Body of pancreas (tissue), 4 donors: ENCODE measurements around the gene TBL1XR1. TPM values are rescaled to one million over a fixed set of nuclear protein-coding genes. Genes with fewer than 3 reads are reported as not detected.

Experiments
- ATAC-seq: fragments of 150-250 bp; one replicate; pipeline ENCODE4 v1.9.1; 2016
- DNase-seq, 4 donors: peaks; one replicate each; pipeline ENCODE4 v3.0.0-alpha.2; 2019
- H3K27ac ChIP-seq, 4 donors: fragments of 200-600 bp; sonication (generic); 1 replicate in 3 of 4; 2 replicates in 1 of 4; pipeline versions ENCODE4 v1.5.1 to v1.6.1; 2016 to 2019; ENCODE audit warnings: mild to moderate bottlenecking in 1 of 4, mixed read lengths in 1 of 4, moderate library complexity in 1 of 4
- H3K27me3 ChIP-seq, 2 donors: fragments of 200-600 bp; sonication (generic); one replicate each; pipeline ENCODE4 v1.6.0; 2016; ENCODE audit warnings: mild to moderate bottlenecking in 1 of 2
- H3K36me3 ChIP-seq, 2 donors: fragments of 200-600 bp; sonication (generic); replicated peaks in 1 of 2; 2 replicates each; pipeline ENCODE4 v1.5.1; 2016; ENCODE audit warnings: low read depth in 2 of 2; ENCODE audit not compliant: insufficient read depth in 1 of 2
- H3K4me1 ChIP-seq: fragments of 200-600 bp; sonication (generic); one replicate; pipeline ENCODE4 v1.6.0; 2016
- H3K4me3 ChIP-seq, 2 donors: fragments of 200-600 bp; sonication (generic); 1 replicate in 1 of 2; 2 replicates in 1 of 2; pipeline ENCODE4 v1.5.1; 2016 to 2019
- H3K9me3 ChIP-seq, 3 donors: fragments of 200-600 bp; sonication (generic); 1 replicate in 2 of 3; 2 replicates in 1 of 3; pipeline ENCODE4 v1.5.1; 2016
- POLR2A ChIP-seq, 3 donors: fragments of 450-650 bp; IDR thresholded peaks; one replicate each; pipeline ENCODE4 v1.6.1; 2016; ENCODE audit warnings: antibody characterized with exemption in 3 of 3, mild to moderate bottlenecking in 2 of 3
- WGBS, 2 donors: methylation state at CpG; one replicate each; pipeline ENCODE4 v1.1.5; 2017; 5-methylcytosine and 5-hydroxymethylcytosine counted together
- intact Hi-C: fragments of 100-400 bp; cut with DNase I; formaldehyde crosslinking; loops from one replicate; pipeline ENCODE4 v1.15.1; 2023
- total RNA-seq, 2 donors: library from RNA; depleted of rRNA; stranded (reverse); fragments of >200 nt; gene quantifications; one replicate each; pipeline ENCODE4 v1.1.0, GENCODE V29; 2016
- TF ChIP-seq, protein P1 (sequence below), 7 experiments: fragments of 450-650 bp in 4 of 7; fragments of 200-600 bp in 3 of 7; sonication (generic) in 3 of 7; IDR thresholded peaks; one replicate each; pipeline ENCODE4 v1.5.1; 2016 to 2019; ENCODE audit warnings: antibody characterized with exemption in 7 of 7

Gene TBL1XR1
- total RNA-seq, 2 donors from 2014 or later = 34.3 to 57.9 TPM

DNA sequence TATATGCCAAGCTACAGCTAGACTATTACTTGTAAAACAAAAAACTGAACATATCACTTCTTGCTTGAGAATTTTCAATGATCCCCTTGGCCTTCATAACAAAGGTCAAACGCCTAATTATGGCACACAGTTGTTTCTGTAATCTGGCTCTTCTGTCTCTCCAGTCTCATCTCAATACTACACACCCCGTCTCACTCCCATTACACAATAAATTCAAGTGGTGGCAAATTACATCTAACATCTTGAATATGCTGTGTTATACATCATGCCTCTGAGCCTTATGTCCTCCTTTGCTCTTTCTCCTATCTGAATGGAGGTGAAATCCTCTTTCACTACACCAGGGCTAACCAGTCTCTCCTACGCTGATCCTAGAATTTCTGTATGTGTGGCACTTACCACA lies 140.4 kb downstream of the TBL1XR1 start:
- Histone ChIP-seq H3K36me3 (no peaks in the 10 kb centered on the region), H3K4me3 (no peak overlapping the region), H3K9me3 (no peaks in the 10 kb centered on the region), H3K27ac (no peak overlapping the region), H3K4me1 (no peaks in the 10 kb centered on the region), H3K27me3 (no peaks in the 10 kb centered on the region)
- WGBS, 2 donors = 77 to 91% methylated on average over 3 of the region's 3 CpGs
- TF ChIP-seq, protein P1, sequence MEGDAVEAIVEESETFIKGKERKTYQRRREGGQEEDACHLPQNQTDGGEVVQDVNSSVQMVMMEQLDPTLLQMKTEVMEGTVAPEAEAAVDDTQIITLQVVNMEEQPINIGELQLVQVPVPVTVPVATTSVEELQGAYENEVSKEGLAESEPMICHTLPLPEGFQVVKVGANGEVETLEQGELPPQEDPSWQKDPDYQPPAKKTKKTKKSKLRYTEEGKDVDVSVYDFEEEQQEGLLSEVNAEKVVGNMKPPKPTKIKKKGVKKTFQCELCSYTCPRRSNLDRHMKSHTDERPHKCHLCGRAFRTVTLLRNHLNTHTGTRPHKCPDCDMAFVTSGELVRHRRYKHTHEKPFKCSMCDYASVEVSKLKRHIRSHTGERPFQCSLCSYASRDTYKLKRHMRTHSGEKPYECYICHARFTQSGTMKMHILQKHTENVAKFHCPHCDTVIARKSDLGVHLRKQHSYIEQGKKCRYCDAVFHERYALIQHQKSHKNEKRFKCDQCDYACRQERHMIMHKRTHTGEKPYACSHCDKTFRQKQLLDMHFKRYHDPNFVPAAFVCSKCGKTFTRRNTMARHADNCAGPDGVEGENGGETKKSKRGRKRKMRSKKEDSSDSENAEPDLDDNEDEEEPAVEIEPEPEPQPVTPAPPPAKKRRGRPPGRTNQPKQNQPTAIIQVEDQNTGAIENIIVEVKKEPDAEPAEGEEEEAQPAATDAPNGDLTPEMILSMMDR (IDR thresholded peaks at IDR 0.05) = no peak
- TF ChIP-seq POLR2A (IDR thresholded peaks at IDR 0.05) = no peak
- ATAC-seq (no peak), DNase-seq (no peak)
- intact Hi-C loops = loop anchor here (10.0 kb wide), 1 partner anchor 138 kb away; the partner anchor contains the start of gene TBL1XR1

DNA sequence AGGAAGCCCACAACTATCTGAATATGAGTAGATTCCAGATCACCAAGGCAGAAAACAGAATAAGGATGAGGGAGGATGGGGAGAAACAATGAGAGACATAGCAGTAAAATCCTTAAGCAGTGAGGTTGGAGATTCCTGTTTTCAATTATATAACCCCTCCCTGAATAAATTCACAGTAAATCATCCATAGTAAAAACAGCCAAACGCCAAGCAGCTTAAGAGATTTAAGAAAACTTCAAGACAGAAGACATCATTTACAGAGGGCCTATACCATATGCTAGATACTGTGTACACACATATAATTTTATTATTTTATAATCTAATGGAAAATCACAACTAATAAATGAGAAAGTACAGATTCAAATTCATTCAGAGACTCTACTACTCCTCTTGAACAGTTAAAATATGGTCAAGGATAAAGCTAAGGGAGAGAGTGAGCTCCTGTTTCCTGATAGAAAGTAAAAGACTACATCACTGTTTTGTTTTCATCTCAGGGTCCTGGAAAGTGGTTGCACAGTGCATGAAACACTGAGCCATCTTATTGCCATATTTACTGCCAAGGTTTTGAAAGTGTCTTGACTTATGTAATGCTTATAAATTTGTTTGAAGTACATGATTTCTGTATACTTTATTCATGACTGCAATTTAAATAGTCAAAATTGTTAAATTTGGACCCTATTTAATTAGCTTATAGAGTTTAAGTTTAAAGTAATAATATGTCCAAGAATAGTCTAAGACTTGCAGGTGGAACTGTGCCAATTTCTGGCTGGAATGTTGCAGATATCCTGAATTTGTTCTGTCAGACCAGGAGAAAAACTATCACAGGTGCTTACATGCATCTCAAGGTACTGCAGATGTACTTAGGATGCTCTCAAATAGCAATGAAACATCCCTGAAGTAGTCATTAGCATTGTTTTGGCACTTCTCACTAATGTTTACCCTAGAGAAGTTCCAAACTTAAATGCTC lies 141.4 kb downstream of the TBL1XR1 start:
- intact Hi-C loops = loop anchor here (10.0 kb wide), 1 partner anchor 139 kb away; the partner anchor contains the start of gene TBL1XR1
- TF ChIP-seq, protein P1 (IDR thresholded peaks at IDR 0.05) = no peak
- no peak for TF ChIP-seq POLR2A (IDR thresholded peaks at IDR 0.05)
- Histone ChIP-seq H3K4me1 (no peaks in the 10 kb centered on the region), H3K27me3 (no peaks in the 10 kb centered on the region), H3K27ac (no peak overlapping the region), H3K4me3 (no peak overlapping the region), H3K9me3 (no peaks in the 10 kb centered on the region), H3K36me3 (no peaks in the 10 kb centered on the region)
- WGBS, 2 donors = 72 to 83% methylated on average over 1 of the region's 1 CpG
- no peak for ATAC-seq
- DNase-seq = no peak

DNA sequence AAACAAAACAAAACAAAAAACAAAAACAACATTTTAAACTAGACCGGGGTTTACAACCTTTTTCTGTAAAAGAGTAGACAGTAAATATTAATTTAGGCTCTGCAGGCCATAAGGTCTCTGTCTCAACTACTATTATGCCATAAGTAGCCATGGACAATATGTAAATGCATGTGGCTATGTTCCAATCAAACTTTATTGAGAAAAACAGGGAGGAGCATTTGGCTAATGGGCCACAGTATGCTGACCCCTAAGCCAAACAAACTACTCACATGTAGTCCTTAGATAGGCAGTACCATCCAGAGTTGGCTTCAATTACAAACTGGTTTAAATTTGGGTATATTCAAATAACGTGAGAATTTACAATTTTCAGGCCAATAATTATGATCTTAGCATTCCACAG lies 144.2 kb downstream of the TBL1XR1 start:
- no peak for ATAC-seq
- 80 to 91% methylated on average over 2 of the region's 2 CpGs for WGBS, 2 donors
- intact Hi-C loops = loop anchor here (10.0 kb wide), 1 partner anchor 142 kb away; the partner anchor contains the start of gene TBL1XR1

DNA sequence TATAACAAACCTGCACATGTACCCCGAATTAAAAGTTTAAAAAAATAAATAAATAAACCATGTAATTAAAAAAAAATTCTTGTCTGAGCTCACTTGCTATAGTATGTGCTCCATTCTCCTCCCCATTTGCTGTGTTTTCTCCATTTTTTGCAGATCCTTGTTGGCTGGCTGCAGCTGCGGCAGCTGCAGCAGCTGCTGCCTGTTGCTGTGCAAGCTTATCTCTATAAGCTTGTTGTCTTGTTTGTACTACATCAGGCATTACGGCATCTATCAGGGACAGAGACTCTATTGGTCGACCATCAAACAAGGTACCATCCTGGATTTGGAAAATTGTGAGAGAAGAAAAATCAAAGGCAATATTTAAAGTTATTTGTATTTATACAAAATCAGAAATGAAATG lies 145.9 kb downstream of the TBL1XR1 start:
- H3K27me3 ChIP-seq = no peaks in the 10 kb centered on the region
- H3K36me3 ChIP-seq = peaks cover 0 to 11% of the 10 kb centered on the region in 2 donors
- no peak for TF ChIP-seq POLR2A (IDR thresholded peaks at IDR 0.05)
- TF ChIP-seq, protein P1 (IDR thresholded peaks at IDR 0.05) = no peak
- 46 to 49% methylated on average over 4 of the region's 4 CpGs for WGBS, 2 donors
- DNase-seq = no peak
- ATAC-seq = no peak
- no peaks in the 10 kb centered on the region for H3K9me3 ChIP-seq
- no peak overlapping the region for H3K4me3 ChIP-seq
- no peak overlapping the region for H3K27ac ChIP-seq
- intact Hi-C loops = loop anchor here (10.0 kb wide), 1 partner anchor 143 kb away; the partner anchor contains the start of gene TBL1XR1
- H3K4me1 ChIP-seq = no peaks in the 10 kb centered on the region

More for the DNA sequence above, 144.2 kb downstream of the TBL1XR1 start:
- no peak overlapping the region for H3K4me3 ChIP-seq
- no peaks in the 10 kb centered on the region for H3K9me3 ChIP-seq
- TF ChIP-seq POLR2A (IDR thresholded peaks at IDR 0.05) = no peak
- TF ChIP-seq, protein P1 (IDR thresholded peaks at IDR 0.05) = no peak
- no peak for DNase-seq
- H3K36me3 ChIP-seq = peaks cover 0 to 7% of the 10 kb centered on the region in 2 donors
- no peaks in the 10 kb centered on the region for H3K4me1 ChIP-seq
- H3K27me3 ChIP-seq = no peaks in the 10 kb centered on the region
- H3K27ac ChIP-seq = no peak overlapping the region
